GM23248 (cell line): ENCODE data around the gene MDP1. TPM values are rescaled to one million over a fixed set of nuclear protein-coding genes. Genes with fewer than 3 reads are reported as not detected.

Source experiments
- DNase-seq: peaks from one replicate; pipeline ENCODE4 v3.0.0-alpha.2; 2015
- H2AFZ ChIP-seq: fragments of 200-600 bp; sonication (generic); 2 replicates; pipeline ENCODE4 v1.6.1; 2016; ENCODE audit warnings: antibody characterized with exemption
- H3F3A ChIP-seq: fragments of 200-600 bp; sonication (generic); 2 replicates; pipeline ENCODE4 v1.6.1; 2016; ENCODE audit warnings: mild to moderate bottlenecking, antibody characterized with exemption, mixed run types; ENCODE audit not compliant: insufficient read depth
- H3K27ac ChIP-seq: fragments of 200-600 bp; sonication (generic); 2 replicates; pipeline ENCODE4 v1.5.1; 2016; ENCODE audit warnings: mild to moderate bottlenecking
- H3K27me3 ChIP-seq: fragments of 200-600 bp; sonication (generic); replicated peaks from 2 replicates; pipeline ENCODE4 v1.6.1; 2016; ENCODE audit warnings: mild to moderate bottlenecking; ENCODE audit not compliant: insufficient read depth
- H3K36me3 ChIP-seq: fragments of 200-600 bp; sonication (generic); 2 replicates; pipeline ENCODE4 v1.6.1; 2016; ENCODE audit warnings: low read depth, mild to moderate bottlenecking
- H3K4me1 ChIP-seq: fragments of 200-600 bp; sonication (generic); 2 replicates; pipeline ENCODE4 v1.6.1; 2016; ENCODE audit warnings: mild to moderate bottlenecking; ENCODE audit not compliant: insufficient read depth
- H3K4me2 ChIP-seq: fragments of 200-600 bp; sonication (generic); one replicate; pipeline ENCODE4 v1.6.1; 2016; ENCODE audit warnings: mild to moderate bottlenecking; ENCODE audit not compliant: unreplicated experiment
- H3K4me3 ChIP-seq: fragments of 200-600 bp; sonication (generic); 2 replicates; pipeline ENCODE4 v1.5.1; 2016; ENCODE audit warnings: mild to moderate bottlenecking
- H3K79me2 ChIP-seq: fragments of 200-600 bp; sonication (generic); 2 replicates; pipeline ENCODE4 v1.6.1; 2016; ENCODE audit warnings: mild to moderate bottlenecking; ENCODE audit not compliant: insufficient read depth
- H3K9ac ChIP-seq: fragments of 200-600 bp; sonication (generic); 2 replicates; pipeline ENCODE4 v1.6.1; 2016; ENCODE audit warnings: mild to moderate bottlenecking
- H3K9me2 ChIP-seq: fragments of 200-600 bp; sonication (generic); 2 replicates; pipeline ENCODE4 v1.6.1; 2016; ENCODE audit warnings: mixed run types, mild to moderate bottlenecking, moderate library complexity; ENCODE audit not compliant: insufficient read depth
- H3K9me3 ChIP-seq: fragments of 200-600 bp; sonication (generic); one replicate; pipeline ENCODE4 v1.6.1; 2017; ENCODE audit warnings: low read depth
- H4K20me1 ChIP-seq: fragments of 200-600 bp; sonication (generic); 2 replicates; pipeline ENCODE4 v1.6.0; 2016; ENCODE audit not compliant: insufficient read depth
- EZH2 ChIP-seq: fragments of 200-600 bp; sonication (generic); IDR thresholded peaks from 2 replicates; pipeline ENCODE4 v1.6.1; 2018; ENCODE audit warnings: antibody characterized with exemption, mild to moderate bottlenecking; ENCODE audit not compliant: insufficient read depth, poor library complexity, severe bottlenecking
- EZH2phosphoT487 ChIP-seq: fragments of 200-600 bp; sonication (generic); IDR thresholded peaks from 2 replicates; pipeline ENCODE4 v1.6.1; 2018; ENCODE audit warnings: antibody characterized with exemption, moderate library complexity, mild to moderate bottlenecking, low read depth; ENCODE audit not compliant: insufficient read depth
- WGBS, 2 experiments: methylation state at CpG; one replicate each; pipeline ENCODE4 v1.1.6; 2015 to 2017; ENCODE audit warnings: low lambda C conversion rate in 2 of 2, low coverage in 1 of 2; ENCODE audit errors: missing lambda C conversion rate in 2 of 2; 5-methylcytosine and 5-hydroxymethylcytosine counted together
- in situ Hi-C: fragments of 300-500 bp; cut with MboI; formaldehyde crosslinking; loops from 2 replicates; pipeline ENCODE4 v1.15.0; 2020
- polyA plus RNA-seq: library from polyadenylated mRNA; unstranded; fragments of >200 nt; fragmentation: Nextera tagmentation; extraction: Ambion mirVana; gene quantifications from 2 replicates; pipeline ENCODE4 v1.2.1, GENCODE V29; 2016
- total RNA-seq: library from RNA; depleted of rRNA; stranded (reverse); fragments of >200 nt; shearing (Covaris generic); gene quantifications from 2 replicates; pipeline ENCODE4 v1.2.3, GENCODE V29; 2014

MDP1 gene
- total and polyA plus RNA-seq, 2 experiments from 2014 or later = 8.2 to 23.3 TPM

GRCh38 chr14:24252289-24253124 is 36.6 kb upstream of the MDP1 start:
- Histone ChIP-seq H4K20me1 (no peaks in the 10 kb centered on the region), H3K9me2 (no peaks in the 10 kb centered on the region), H3K36me3 (no peaks in the 10 kb centered on the region), H3K9me3 (no peaks in the 10 kb centered on the region), H3K27me3 (no peaks in the 10 kb centered on the region), H2AFZ (no peak overlapping the region), H3K4me3 (no peak overlapping the region), H3K79me2 (no peaks in the 10 kb centered on the region), H3F3A (peaks cover 16% of the 10 kb centered on the region; the same call in 1 of the 2 replicates), H3K27ac (no peak overlapping the region), H3K4me2 (no peak overlapping the region), H3K9ac (no peak overlapping the region), H3K4me1 (peaks cover 10% of the 10 kb centered on the region)
- 89 to 98% methylated on average over 11 of the region's 11 CpGs for WGBS, 2 experiments
- in situ Hi-C loops = no loop called here
- TF ChIP-seq EZH2 = no peak
- TF ChIP-seq EZH2phosphoT487 = no peak
- no peak for DNase-seq

GRCh38 chr14:24251880-24252288 is 36.0 kb upstream of the MDP1 start:
- no peaks in the 10 kb centered on the region for H3K79me2 ChIP-seq
- no peaks in the 10 kb centered on the region for H3K27me3 ChIP-seq
- no peaks in the 10 kb centered on the region for H3K36me3 ChIP-seq
- H3K9me2 ChIP-seq = no peaks in the 10 kb centered on the region
- H3K4me3 ChIP-seq = no peak overlapping the region
- 89 to 100% methylated on average over 1 of the region's 1 CpG for WGBS, 2 experiments
- H3K9me3 ChIP-seq = no peaks in the 10 kb centered on the region
- H3K4me2 ChIP-seq = peak overlapping the region; percentile 28
- no peaks in the 10 kb centered on the region for H4K20me1 ChIP-seq
- no peak overlapping the region for H3K9ac ChIP-seq
- in situ Hi-C loops = no loop called here
- peaks cover 10% of the 10 kb centered on the region for H3K4me1 ChIP-seq
- H3K27ac ChIP-seq = no peak overlapping the region
- H2AFZ ChIP-seq = no peak overlapping the region
- peak; percentile 58 for DNase-seq
- TF ChIP-seq EZH2 (no peak), EZH2phosphoT487 (no peak)
- peaks cover 16% of the 10 kb centered on the region; the same call in 1 of the 2 replicates for H3F3A ChIP-seq

- H3F3A ChIP-seq = peaks cover 16% of the 10 kb centered on the region; the same call in 1 of the 2 replicates
- no peaks in the 10 kb centered on the region for H3K9me2 ChIP-seq
- H3K9ac ChIP-seq = no peak overlapping the region
- H3K27me3 ChIP-seq = no peaks in the 10 kb centered on the region
- no peaks in the 10 kb centered on the region for H4K20me1 ChIP-seq
- no peaks in the 10 kb centered on the region for H3K79me2 ChIP-seq
- no peak overlapping the region for H3K4me2 ChIP-seq
- in situ Hi-C loops = no loop called here
- 66 to 72% methylated on average over 4 of the region's 4 CpGs for WGBS, 2 experiments
- H3K27ac ChIP-seq = no peak overlapping the region
- H3K9me3 ChIP-seq = no peaks in the 10 kb centered on the region
- DNase-seq = no peak
- H3K4me3 ChIP-seq = no peak overlapping the region
- H3K4me1 ChIP-seq = peaks cover 10% of the 10 kb centered on the region
- H3K36me3 ChIP-seq = no peaks in the 10 kb centered on the region
- H2AFZ ChIP-seq = no peak overlapping the region
- no peak for TF ChIP-seq EZH2
- TF ChIP-seq EZH2phosphoT487 = no peak
Observed at GRCh38 chr14:24250354-24250753, 34.5 kb upstream of the MDP1 start.

GRCh38 chr14:24249230-24250021 is 33.6 kb upstream of the MDP1 start:
- no peaks in the 10 kb centered on the region for H3K27me3 ChIP-seq
- no peak overlapping the region for H3K27ac ChIP-seq
- H4K20me1 ChIP-seq = no peaks in the 10 kb centered on the region
- no peaks in the 10 kb centered on the region for H3K79me2 ChIP-seq
- no peaks in the 10 kb centered on the region for H3K9me2 ChIP-seq
- WGBS, 2 experiments = 69 to 72% methylated on average over 13 of the region's 13 CpGs
- peaks cover 10% of the 10 kb centered on the region for H3K4me1 ChIP-seq
- H3K4me3 ChIP-seq = no peak overlapping the region
- H3K4me2 ChIP-seq = no peak overlapping the region
- no peaks in the 10 kb centered on the region for H3K9me3 ChIP-seq
- H3F3A ChIP-seq = peaks cover 16% of the 10 kb centered on the region; the same call in 1 of the 2 replicates
- no peak for DNase-seq
- H3K9ac ChIP-seq = no peak overlapping the region
- TF ChIP-seq EZH2phosphoT487 (no peak), EZH2 (no peak)
- no peak overlapping the region for H2AFZ ChIP-seq
- no peaks in the 10 kb centered on the region for H3K36me3 ChIP-seq
- in situ Hi-C loops = loop anchor here (10.0 kb wide), 1 partner anchor 45 kb away; the partner anchor contains the start of genes DHRS1 and NOP9
